ENCODE measurements around the gene IFNL2.

- TF ChIP-seq CTCF (conservative IDR thresholded peaks at IDR 0.05; ENCODE audit: low read depth, low read length) (no peak), RAD21 (IDR thresholded peaks at IDR 0.05; ENCODE audit: low read length) (no peak), MAFK (IDR thresholded peaks at IDR 0.05; ENCODE audit: low read depth, low read length) (no peak), MXI1 (IDR thresholded peaks at IDR 0.05; ENCODE audit: borderline replicate concordance, low read depth, low read length) (no peak), MAZ (IDR thresholded peaks at IDR 0.05; ENCODE audit: borderline replicate concordance, low read depth, low read length) (no peak), POLR2A (IDR thresholded peaks at IDR 0.05; ENCODE audit: low read depth, low read length) (no peak), CEBPB (IDR thresholded peaks at IDR 0.05; ENCODE audit: low read depth, low read length) (no peak), RCOR1 (IDR thresholded peaks at IDR 0.05; ENCODE audit: insufficient replicate concordance, low read length) (no peak), BHLHE40 (IDR thresholded peaks at IDR 0.05; ENCODE audit: low read depth, low read length) (no peak), NFE2L2 (IDR thresholded peaks at IDR 0.05; ENCODE audit: low read depth, low read length) (no peak), FOS (IDR thresholded peaks at IDR 0.05; ENCODE audit: low read depth, low read length) (no peak)
- TF ChIP-seq, protein P1, sequence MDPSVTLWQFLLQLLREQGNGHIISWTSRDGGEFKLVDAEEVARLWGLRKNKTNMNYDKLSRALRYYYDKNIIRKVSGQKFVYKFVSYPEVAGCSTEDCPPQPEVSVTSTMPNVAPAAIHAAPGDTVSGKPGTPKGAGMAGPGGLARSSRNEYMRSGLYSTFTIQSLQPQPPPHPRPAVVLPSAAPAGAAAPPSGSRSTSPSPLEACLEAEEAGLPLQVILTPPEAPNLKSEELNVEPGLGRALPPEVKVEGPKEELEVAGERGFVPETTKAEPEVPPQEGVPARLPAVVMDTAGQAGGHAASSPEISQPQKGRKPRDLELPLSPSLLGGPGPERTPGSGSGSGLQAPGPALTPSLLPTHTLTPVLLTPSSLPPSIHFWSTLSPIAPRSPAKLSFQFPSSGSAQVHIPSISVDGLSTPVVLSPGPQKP (IDR thresholded peaks at IDR 0.05; ENCODE audit: borderline replicate concordance, low read depth, low read length), result no peak
Observed at GRCh38 chr19:39261704-39262103, 6.5 kb upstream of the IFNL2 start.
